HG03135 (cell line): ENCODE measurements around the gene OR2AG2.

ENCODE experiments used
- ATAC-seq: cut with Tn5 transposase; IDR thresholded peaks from one replicate; pipeline ENCODE4 v1.9.1; 2021; ENCODE audit warnings: mild to moderate bottlenecking, moderate library complexity; ENCODE audit not compliant: unreplicated experiment

The OR2AG2 gene

GRCh38 chr11:6742260-6742659 lies 29.5 kb downstream of the OR2AG2 start:
- ATAC-seq: no peak

DNA sequence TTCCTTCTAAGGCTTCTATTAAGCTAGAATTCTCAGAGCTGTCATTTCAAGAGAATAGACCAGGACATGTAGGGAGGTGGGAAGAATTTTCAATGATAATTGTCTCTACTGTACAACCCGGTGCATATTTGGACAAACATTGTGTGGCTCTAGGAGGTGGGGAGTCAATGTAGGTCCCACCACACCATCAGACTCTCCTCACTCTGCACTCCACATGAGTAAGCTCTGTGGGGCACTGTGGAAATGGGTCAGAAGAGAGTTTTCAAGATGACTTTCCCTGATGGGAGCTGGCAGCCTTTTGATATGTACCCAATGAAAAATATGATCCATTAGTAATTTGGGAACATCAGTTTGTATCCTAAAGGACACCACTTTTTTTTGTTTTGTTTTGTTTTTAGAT lies 33.2 kb downstream of the OR2AG2 start:
- ATAC-seq: no peak

DNA sequence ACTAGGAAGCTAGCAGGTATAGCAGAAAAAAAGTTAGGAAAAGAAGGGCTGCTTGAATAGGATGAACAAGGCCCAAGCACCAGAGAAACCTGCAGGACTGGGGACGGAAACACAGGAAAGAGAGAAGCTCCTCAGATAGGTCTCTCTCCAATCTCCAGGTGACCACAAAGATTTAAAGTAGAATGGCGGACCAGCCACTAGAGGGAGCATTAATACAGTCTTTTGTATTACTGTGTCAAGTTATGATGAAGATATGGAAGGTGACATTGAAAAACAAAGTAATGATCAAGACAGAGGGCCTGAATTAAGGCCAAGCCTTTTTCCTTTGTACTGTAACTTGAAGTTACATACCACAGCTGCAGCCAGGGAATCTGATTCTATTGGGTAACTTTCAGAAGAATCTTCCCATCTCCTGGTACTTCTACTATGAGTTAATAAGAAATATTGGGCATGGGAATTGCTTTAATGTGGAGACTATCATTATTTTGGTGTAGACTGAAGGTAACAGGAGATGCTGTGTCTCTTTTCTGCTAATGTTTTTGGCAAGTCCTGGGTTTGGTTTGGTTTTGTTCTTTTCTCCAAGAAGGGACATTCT lies 33.8 kb downstream of the OR2AG2 start:
- ATAC-seq: peak; percentile 85

DNA sequence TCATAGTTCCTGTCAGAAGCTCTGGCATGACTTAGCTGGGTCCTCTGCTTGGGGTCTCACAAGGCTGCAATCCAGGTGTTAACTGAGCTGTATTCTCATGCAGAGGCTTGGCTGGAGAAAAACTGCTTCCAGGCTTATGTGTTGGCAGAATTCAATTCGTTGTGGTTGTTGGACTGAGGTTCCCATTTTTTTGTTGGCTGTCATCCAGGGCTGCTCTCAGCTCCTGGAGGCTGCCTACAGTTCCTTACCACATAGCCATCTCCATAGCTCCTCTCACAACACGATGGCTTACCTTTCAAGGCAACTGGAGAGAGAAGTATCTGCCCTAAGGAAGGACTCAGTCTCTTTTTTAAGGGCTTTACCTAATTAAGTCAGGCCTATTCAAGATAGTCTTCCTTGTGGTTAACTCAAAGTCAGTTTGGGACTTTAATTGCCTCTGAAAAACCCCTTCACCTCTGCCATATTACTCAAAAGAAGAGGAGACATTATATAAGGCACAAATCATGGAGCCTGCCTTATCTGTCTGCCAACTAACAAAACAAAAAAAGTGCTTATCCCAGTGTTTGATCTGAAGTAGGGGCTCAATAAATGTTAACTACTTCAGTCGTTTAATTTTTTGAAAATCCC lies 35.2 kb downstream of the OR2AG2 start:
- no peak for ATAC-seq

DNA sequence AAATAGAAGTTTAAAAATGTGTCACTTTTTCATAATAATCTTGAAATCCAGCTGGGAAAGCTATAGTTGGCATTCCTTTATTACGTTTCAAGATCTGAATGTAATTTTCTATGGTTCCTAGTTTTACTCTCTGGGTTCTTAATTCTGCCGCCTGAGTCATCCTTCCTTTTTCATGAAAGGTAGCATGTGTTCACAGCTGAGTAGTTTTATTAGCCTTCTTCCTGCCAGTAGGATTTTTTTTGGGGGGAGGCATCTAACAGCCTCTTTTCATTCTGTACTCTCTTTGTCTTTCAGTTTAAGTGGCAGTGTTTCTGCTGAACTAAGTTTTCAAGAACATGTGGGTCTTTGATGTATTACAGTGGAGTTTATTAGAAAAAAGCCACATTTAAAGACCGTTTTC lies 36.5 kb downstream of the OR2AG2 start:
- no peak for ATAC-seq

DNA sequence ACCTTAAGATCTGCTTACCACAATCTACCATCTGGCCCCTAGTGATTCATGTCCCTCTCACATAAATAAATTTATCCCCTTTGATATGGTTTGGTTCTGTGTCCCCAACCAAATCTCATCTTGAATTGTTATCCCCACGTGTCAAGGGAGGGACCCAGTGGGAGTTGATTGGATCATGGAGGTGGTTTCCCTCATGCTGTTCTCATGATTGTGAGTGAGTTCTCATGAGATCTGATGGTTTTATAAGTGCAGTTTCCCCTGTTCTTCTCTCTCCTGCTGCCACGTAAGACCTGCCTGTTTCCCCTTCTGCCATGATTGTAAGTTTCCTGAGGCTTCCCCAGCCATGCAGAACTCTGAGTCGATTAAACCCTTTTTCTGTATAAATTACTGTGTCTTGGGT lies 37.2 kb downstream of the OR2AG2 start:
- no peak for ATAC-seq

- ATAC-seq: no peak
These were observed 38.2 kb downstream of the OR2AG2 start for GRCh38 chr11:6733326-6734275.

DNA sequence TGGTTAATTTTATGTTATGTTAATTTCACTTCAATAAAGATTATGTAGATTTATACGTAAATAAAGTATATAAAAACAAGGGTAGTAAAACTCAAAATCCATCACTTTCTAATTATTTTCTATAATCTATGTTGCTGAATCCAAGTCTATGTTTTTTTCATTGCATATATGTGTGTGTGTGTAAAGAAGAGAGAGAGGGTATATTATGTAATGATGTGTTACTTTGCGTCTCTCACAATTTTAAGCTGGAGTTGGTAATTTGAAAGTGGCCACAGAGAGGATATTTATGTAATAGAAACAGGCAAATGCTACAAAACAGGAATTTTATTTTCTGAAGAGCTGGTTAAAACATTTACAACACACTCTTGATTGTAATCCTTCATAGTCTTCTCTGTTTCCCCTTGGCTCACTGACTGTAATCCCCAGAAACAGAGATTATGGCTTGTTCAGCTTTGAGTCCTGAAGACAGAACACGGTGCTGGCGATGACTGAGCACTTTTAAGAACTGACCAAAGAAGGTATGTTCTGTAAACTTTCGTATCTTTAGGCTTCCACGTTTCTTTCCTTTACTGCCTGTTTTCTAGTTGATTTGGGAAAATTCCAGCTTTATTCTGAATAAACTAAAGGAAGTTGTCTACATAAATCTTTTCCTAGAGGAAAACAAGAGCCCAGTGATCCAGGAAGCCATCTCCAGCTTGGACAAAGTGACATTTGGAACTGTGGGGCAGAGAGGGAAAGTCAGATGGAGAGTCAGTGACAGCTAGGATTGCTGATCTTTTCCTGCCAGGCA lies 43.6 kb downstream of the OR2AG2 start:
- no peak for ATAC-seq

DNA sequence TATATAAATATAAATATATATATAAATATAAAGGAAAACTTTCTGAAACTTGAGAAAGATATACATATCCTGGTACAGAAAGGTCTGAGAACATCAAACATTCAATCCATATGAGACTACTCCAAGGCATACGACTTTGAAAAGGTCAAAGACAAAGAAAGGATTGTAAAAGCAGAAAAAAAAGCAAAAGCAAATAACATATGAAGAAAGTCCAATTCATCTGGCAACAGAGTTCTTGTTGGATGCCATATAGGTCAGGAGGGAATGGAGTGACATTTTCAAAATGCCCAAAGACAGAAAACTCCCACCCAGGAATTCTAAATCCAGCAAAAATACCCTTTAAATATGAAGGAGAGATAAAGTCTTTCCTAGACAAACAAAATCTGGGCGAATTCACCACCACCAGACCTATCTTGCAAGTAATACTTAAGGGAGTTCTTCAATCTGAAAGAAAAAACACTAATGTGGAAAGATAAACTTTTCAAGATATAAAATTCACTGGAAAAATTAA lies 46.3 kb downstream of the OR2AG2 start:
- ATAC-seq: no peak

GRCh38 chr11:6724013-6724412 lies 47.8 kb downstream of the OR2AG2 start:
- no peak for ATAC-seq

DNA sequence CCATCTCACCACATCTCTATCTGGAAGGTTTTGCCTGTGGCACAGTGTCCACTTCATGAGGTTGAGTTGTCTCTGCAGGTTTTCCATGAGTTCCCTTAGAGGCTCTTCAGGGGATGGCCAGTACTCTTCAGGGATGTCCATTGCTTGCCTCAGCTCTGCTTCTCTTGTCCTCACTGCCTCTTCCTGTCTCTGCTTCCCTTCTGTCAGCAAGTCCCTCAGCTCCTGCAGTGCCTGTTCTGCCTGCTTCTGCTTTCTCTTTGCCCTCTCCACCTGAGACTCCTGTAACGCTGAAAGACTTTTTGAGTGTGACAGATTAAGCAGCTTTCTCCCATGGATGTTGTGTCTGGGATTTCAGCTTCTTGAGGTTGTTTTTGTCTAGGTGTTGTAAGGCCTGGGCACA lies 50.4 kb downstream of the OR2AG2 start:
- ATAC-seq: no peak

GRCh38 chr11:6719576-6719975 lies 52.2 kb downstream of the OR2AG2 start:
- no peak for ATAC-seq

- no peak for ATAC-seq
These were observed 54.4 kb downstream of the OR2AG2 start for GRCh38 chr11:6717426-6717825.
